HEK293 (cell line): ENCODE data around the gene TTC16.

ENCODE experiments used
- ATF2 ChIP-seq: fragments of 450-650 bp; formaldehyde crosslinking; IDR thresholded peaks from 2 replicates; pipeline ENCODE4 v1.5.1; 2016; ENCODE audit warnings: missing biosample characterization, missing genetic modification characterization, low read depth
- CTCF ChIP-seq: fragments of 450-650 bp; formaldehyde crosslinking; IDR thresholded peaks from 2 replicates; pipeline ENCODE4 v1.5.1; 2016; ENCODE audit warnings: missing biosample characterization, missing genetic modification characterization
- FEZF1 ChIP-seq: fragments of 450-650 bp; formaldehyde crosslinking; IDR thresholded peaks from 2 replicates; pipeline ENCODE4 v1.5.1; 2016; ENCODE audit warnings: missing biosample characterization, missing genetic modification characterization
- KLF1 ChIP-seq: fragments of 450-650 bp; formaldehyde crosslinking; IDR thresholded peaks from 2 replicates; pipeline ENCODE4 v1.5.1; 2016; ENCODE audit warnings: missing biosample characterization, missing genetic modification characterization
- ZBTB1 ChIP-seq: fragments of 450-650 bp; formaldehyde crosslinking; IDR thresholded peaks from 2 replicates; pipeline ENCODE4 v1.5.1; 2016; ENCODE audit warnings: missing biosample characterization, missing genetic modification characterization
- ZBTB10 ChIP-seq: fragments of 450-650 bp; formaldehyde crosslinking; IDR thresholded peaks from 2 replicates; pipeline ENCODE4 v1.5.1; 2016; ENCODE audit warnings: missing biosample characterization, missing genetic modification characterization
- ZBTB7A ChIP-seq: fragments of 450-650 bp; formaldehyde crosslinking; IDR thresholded peaks from 2 replicates; pipeline ENCODE4 v1.5.1; 2016; ENCODE audit warnings: low read depth, missing biosample characterization, missing genetic modification characterization
- ZFP37 ChIP-seq: fragments of 450-650 bp; formaldehyde crosslinking; IDR thresholded peaks from 2 replicates; pipeline ENCODE4 v1.5.1; 2016; ENCODE audit warnings: missing biosample characterization, missing genetic modification characterization
- ZNF138 ChIP-seq: fragments of 450-650 bp; formaldehyde crosslinking; IDR thresholded peaks from 2 replicates; pipeline ENCODE4 v1.5.1; 2016; ENCODE audit warnings: missing biosample characterization, missing genetic modification characterization, borderline replicate concordance
- ZNF26 ChIP-seq: fragments of 450-650 bp; formaldehyde crosslinking; IDR thresholded peaks from 2 replicates; pipeline ENCODE4 v1.5.1; 2016; ENCODE audit warnings: missing biosample characterization, missing genetic modification characterization
- ZNF423 ChIP-seq: fragments of 450-650 bp; formaldehyde crosslinking; IDR thresholded peaks from 2 replicates; pipeline ENCODE4 v1.5.1; 2016; ENCODE audit warnings: missing biosample characterization, missing genetic modification characterization
- ZNF621 ChIP-seq: fragments of 450-650 bp; formaldehyde crosslinking; IDR thresholded peaks from 2 replicates; pipeline ENCODE4 v1.5.1; 2017; ENCODE audit warnings: missing biosample characterization, missing genetic modification characterization
- ZNF707 ChIP-seq: fragments of 450-650 bp; formaldehyde crosslinking; IDR thresholded peaks from 2 replicates; pipeline ENCODE4 v1.5.1; 2016; ENCODE audit warnings: missing biosample characterization, missing genetic modification characterization
- ZNF792 ChIP-seq: fragments of 450-650 bp; formaldehyde crosslinking; IDR thresholded peaks from 2 replicates; pipeline ENCODE4 v1.5.1; 2016; ENCODE audit warnings: missing biosample characterization, missing genetic modification characterization

- no peak for TF ChIP-seq ZNF621
- no peak for TF ChIP-seq ZNF707 (tag by site-specific recombination)
- no peak for TF ChIP-seq ZBTB7A (tag by site-specific recombination)
- TF ChIP-seq CTCF = no peak
- no peak for TF ChIP-seq ZBTB10 (tag by site-specific recombination)
- TF ChIP-seq ATF2 (tag by site-specific recombination) = no peak
- TF ChIP-seq ZNF423 (tag by site-specific recombination) = no peak
- TF ChIP-seq ZBTB1 = no peak
- no peak for TF ChIP-seq ZNF138 (tag by site-specific recombination)
- no peak for TF ChIP-seq ZNF792 (tag by site-specific recombination)
- no peak for TF ChIP-seq ZFP37
- TF ChIP-seq ZNF26 = no peak
- TF ChIP-seq KLF1 (tag by site-specific recombination) = no peak
- no peak for TF ChIP-seq FEZF1 (tag by site-specific recombination)
Measured at GRCh38 chr9:127726871-127727270, 11.0 kb downstream of the TTC16 start.
